ENCODE data around the gene CTR9. TPM values are rescaled to one million over a fixed set of nuclear protein-coding genes. Genes with fewer than 3 reads are reported as not detected.

The CTR9 gene
- total and polyA plus RNA-seq, 10 donors = 13.8 to 44.4 (median 32.9) TPM

DNA sequence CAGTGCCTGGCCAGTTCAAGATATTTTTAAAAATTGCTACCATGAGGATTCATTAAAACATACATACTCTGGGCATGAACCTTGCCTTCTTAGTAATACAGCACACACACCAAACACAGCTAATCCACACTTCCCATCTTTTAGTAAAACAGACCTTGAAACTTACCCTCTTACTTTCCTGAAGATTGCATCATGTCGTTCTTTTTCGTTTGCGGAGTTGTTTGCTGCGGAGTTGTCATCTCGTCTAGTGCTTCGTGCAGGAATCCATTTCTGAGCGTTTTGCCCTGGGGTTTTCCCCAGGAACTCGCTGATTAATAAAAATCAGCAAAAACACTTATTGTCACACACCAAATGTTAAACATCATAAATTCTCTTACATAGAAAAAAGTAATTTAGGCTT is 54.7 kb downstream of the CTR9 start:
- no peaks in the 10 kb centered on the region for H3K9me3 ChIP-seq
- peak overlapping the region in 4 of 8 donors; percentile 0 to 100 (median 13) for H3K27ac ChIP-seq
- H3K4me3 ChIP-seq = peak overlapping the region in 3 of 8 donors; percentile 81 to 98 (median 96)
- intact Hi-C loops (cut with DNase I; ENCODE audit: low total_unique reads) = loop anchor here (5.0 to 10.0 kb wide), 2 partner anchors 47 to 51 kb away; partner anchors contain the start of gene CTR9
- peaks cover 40 to 85% (median 63%) of the 10 kb centered on the region in 6 donors for H3K4me1 ChIP-seq
- no peak for DNase-seq
- no peaks in the 10 kb centered on the region for H3K27me3 ChIP-seq (replicated peaks in 1 of 7)
- H3K36me3 ChIP-seq = peaks cover 12 to 66% (median 62%) of the 10 kb centered on the region in 6 donors
- 51 to 79% (median 62%) methylated on average over 8 of the region's 8 CpGs for WGBS, 5 donors
- TF ChIP-seq, protein P1, sequence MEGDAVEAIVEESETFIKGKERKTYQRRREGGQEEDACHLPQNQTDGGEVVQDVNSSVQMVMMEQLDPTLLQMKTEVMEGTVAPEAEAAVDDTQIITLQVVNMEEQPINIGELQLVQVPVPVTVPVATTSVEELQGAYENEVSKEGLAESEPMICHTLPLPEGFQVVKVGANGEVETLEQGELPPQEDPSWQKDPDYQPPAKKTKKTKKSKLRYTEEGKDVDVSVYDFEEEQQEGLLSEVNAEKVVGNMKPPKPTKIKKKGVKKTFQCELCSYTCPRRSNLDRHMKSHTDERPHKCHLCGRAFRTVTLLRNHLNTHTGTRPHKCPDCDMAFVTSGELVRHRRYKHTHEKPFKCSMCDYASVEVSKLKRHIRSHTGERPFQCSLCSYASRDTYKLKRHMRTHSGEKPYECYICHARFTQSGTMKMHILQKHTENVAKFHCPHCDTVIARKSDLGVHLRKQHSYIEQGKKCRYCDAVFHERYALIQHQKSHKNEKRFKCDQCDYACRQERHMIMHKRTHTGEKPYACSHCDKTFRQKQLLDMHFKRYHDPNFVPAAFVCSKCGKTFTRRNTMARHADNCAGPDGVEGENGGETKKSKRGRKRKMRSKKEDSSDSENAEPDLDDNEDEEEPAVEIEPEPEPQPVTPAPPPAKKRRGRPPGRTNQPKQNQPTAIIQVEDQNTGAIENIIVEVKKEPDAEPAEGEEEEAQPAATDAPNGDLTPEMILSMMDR (IDR thresholded peaks at IDR 0.05 in 8 of 11, conservative IDR thresholded peaks at IDR 0.05 in 3 of 11) = no peak
- TF ChIP-seq POLR2AphosphoS5 (IDR thresholded peaks at IDR 0.05) = no peak
- no peak for TF ChIP-seq POLR2A (IDR thresholded peaks at IDR 0.05)

DNA sequence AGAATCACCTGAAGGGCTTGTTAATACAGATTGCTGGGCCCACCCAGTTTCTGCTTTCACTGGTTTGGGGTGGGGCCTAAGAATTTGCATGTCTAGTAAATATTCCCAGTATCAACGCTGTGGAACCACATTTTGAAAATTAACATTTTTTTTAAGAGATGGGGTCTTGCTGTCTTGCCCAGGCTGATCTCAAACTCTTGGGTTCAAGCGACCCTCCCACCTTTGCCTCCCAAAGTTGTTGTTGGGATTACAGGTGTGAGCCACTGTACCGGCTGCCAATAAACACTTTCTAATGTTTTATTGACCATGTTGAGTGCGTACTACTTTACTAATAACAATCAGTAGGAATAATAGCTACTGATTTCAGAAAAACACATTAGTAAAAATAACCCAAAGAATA is 55.2 kb downstream of the CTR9 start:
- peaks cover 40 to 81% (median 60%) of the 10 kb centered on the region in 6 donors for H3K4me1 ChIP-seq
- H3K9me3 ChIP-seq = no peaks in the 10 kb centered on the region
- 82 to 87% (median 83%) methylated on average over 4 of the region's 4 CpGs for WGBS, 5 donors
- H3K27me3 ChIP-seq (replicated peaks in 1 of 7) = no peaks in the 10 kb centered on the region
- H3K4me3 ChIP-seq = peak overlapping the region in 6 of 8 donors; percentile 81 to 98 (median 91)
- DNase-seq = no peak
- H3K36me3 ChIP-seq = peaks cover 12 to 61% (median 58%) of the 10 kb centered on the region in 6 donors
- no peak for TF ChIP-seq POLR2AphosphoS5 (IDR thresholded peaks at IDR 0.05)
- TF ChIP-seq POLR2A (IDR thresholded peaks at IDR 0.05) = no peak
- TF ChIP-seq, protein P1 (IDR thresholded peaks at IDR 0.05 in 8 of 11, conservative IDR thresholded peaks at IDR 0.05 in 3 of 11) = no peak
- peak overlapping the region in 4 of 8 donors; percentile 9 to 100 (median 100) for H3K27ac ChIP-seq
- intact Hi-C loops (cut with DNase I; ENCODE audit: low total_unique reads) = loop anchor here (5.0 to 10.0 kb wide), 2 partner anchors 46 to 51 kb away; partner anchors contain the start of gene CTR9

DNA sequence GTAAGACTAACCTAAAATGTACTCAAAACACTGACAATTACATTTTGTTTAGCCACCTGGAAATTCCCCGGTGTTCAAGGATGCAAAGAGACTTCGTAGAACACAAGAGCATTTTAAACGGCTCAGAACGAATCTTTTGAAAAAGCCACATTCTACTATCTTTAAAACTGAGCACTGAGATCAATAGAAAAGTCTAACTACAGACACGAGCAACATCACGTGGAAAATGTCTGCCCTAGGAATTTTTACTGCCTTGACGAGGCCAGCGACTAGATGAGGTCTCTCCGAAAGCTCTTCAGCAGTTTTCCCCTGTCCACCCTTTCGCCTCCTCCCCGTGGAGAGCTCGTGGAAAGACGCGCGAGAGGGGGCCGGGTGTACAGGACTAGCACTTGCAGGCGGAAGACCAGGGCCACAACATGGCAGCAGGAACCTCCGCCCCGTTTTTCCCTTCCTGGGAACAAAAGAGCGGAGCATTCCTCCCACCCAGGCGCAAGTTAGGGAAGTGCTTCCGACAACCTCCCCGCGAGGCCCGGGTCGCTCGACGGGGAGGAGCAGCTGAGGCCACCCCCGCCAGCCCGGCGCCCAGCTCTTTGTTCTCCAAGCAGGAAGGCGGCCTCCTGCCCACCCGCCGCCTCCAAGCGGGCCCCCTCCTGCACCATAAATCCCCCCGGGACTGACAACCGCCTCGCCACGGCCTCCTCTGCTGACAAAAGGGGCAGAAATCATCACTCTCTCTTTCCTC is 56.6 kb downstream of the CTR9 start:
- H3K27ac ChIP-seq = peak overlapping the region; percentile 99 to 100 (median 100)
- H3K9me3 ChIP-seq = no peaks in the 10 kb centered on the region
- WGBS, 5 donors = 0 to 2% (median 1%) methylated on average over 24 to 39 of the region's 39 CpGs
- DNase-seq = peak; percentile 93
- peak overlapping the region; percentile 81 to 98 (median 91) for H3K4me3 ChIP-seq
- intact Hi-C loops (cut with DNase I; ENCODE audit: low total_unique reads) = loop anchor here (5.0 to 10.0 kb wide), 2 partner anchors 45 to 53 kb away; partner anchors contain the start of gene CTR9
- peaks cover 32 to 66% (median 53%) of the 10 kb centered on the region in 6 donors for H3K4me1 ChIP-seq
- TF ChIP-seq POLR2A (IDR thresholded peaks at IDR 0.05) = no peak
- TF ChIP-seq, protein P1 (IDR thresholded peaks at IDR 0.05 in 8 of 11, conservative IDR thresholded peaks at IDR 0.05 in 3 of 11) = peak in 1 of 11 experiments; percentile 9
- peak; percentile 20 to 68 (median 43) for TF ChIP-seq POLR2AphosphoS5 (IDR thresholded peaks at IDR 0.05)
- H3K27me3 ChIP-seq (replicated peaks in 1 of 7) = no peaks in the 10 kb centered on the region
- peaks cover 8 to 46% (median 43%) of the 10 kb centered on the region in 6 donors for H3K36me3 ChIP-seq

DNA sequence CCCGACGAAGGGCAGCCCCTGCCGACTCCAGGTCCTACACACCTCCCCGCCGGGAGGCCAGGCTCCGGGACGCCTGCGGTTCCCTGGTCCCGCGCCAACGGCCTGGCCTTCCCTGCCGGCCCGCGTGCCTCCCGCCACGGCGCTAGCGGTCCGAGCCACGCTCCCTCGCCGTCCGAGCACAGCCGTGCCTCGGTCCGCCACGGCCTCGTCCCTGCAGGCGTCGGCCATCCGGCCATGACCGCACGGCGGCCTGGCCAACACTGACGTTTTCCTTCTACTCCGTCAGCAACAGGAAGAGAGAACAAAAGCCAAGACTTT is 57.1 kb downstream of the CTR9 start:
- no peaks in the 10 kb centered on the region for H3K9me3 ChIP-seq
- WGBS, 5 donors = 0 to 2% (median 1%) methylated on average over 22 to 36 of the region's 36 CpGs
- no peaks in the 10 kb centered on the region for H3K27me3 ChIP-seq (replicated peaks in 1 of 7)
- peaks cover 5 to 41% (median 38%) of the 10 kb centered on the region in 6 donors for H3K36me3 ChIP-seq
- H3K4me3 ChIP-seq = peak overlapping the region; percentile 81 to 98 (median 91)
- no peak for TF ChIP-seq POLR2A (IDR thresholded peaks at IDR 0.05)
- no peak for TF ChIP-seq POLR2AphosphoS5 (IDR thresholded peaks at IDR 0.05)
- TF ChIP-seq, protein P1 (IDR thresholded peaks at IDR 0.05 in 8 of 11, conservative IDR thresholded peaks at IDR 0.05 in 3 of 11) = no peak
- intact Hi-C loops (cut with DNase I; ENCODE audit: low total_unique reads) = loop anchor here (5.0 to 10.0 kb wide), 2 partner anchors 44 to 53 kb away; partner anchors contain the start of gene CTR9
- DNase-seq = no peak
- peak overlapping the region; percentile 99 to 100 (median 100) for H3K27ac ChIP-seq
- peaks cover 32 to 61% (median 50%) of the 10 kb centered on the region in 6 donors for H3K4me1 ChIP-seq
